Measurements from ENCODE around the gene SRRT.

SRRT gene

GRCh38 chr7:100830396-100830795, 44.5 kb upstream of the SRRT start:
- Histone ChIP-seq H3K9me2 (replicated peaks; ENCODE audit: control insufficient read depth, low read length) (no peaks in the 10 kb centered on the region), H3F3A (ENCODE audit: control insufficient read depth, insufficient read depth) (no peaks in the 10 kb centered on the region), H3K4me2 (ENCODE audit: low read length) (no peak overlapping the region), H3K36me3 (ENCODE audit: control insufficient read depth, low read length) (no peaks in the 10 kb centered on the region), H4K20me1 (ENCODE audit: control insufficient read depth, insufficient read depth, low read depth, low read length) (no peaks in the 10 kb centered on the region), H3K4me1 (ENCODE audit: control insufficient read depth, low read length) (0 out of 2 replicates have a peak, but pooled peaks cover 4% of the 10 kb centered on the region), H3K9me3 (ENCODE audit: control insufficient read depth, insufficient read depth, low read length) (no peaks in the 10 kb centered on the region), H3K27me3 (ENCODE audit: control insufficient read depth, low read length) (peaks cover 37% of the 10 kb centered on the region), H3K79me2 (ENCODE audit: control insufficient read depth, low read length) (no peaks in the 10 kb centered on the region), H3K4me3 (ENCODE audit: low read length) (no peak overlapping the region), H3K27ac (ENCODE audit: low read depth, low read length) (no peak overlapping the region)
- TF ChIP-seq CTCF (IDR thresholded peaks at IDR 0.05; ENCODE audit: low read depth, low read length, poor library complexity, severe bottlenecking): no peak
- no peak for TF ChIP-seq EZH2phosphoT487 (IDR thresholded peaks at IDR 0.05; ENCODE audit: borderline replicate concordance, low read length)

- no peaks in the 10 kb centered on the region for H3K9me3 ChIP-seq (ENCODE audit: control insufficient read depth, insufficient read depth, low read length)
- H4K20me1 ChIP-seq (ENCODE audit: control insufficient read depth, insufficient read depth, low read depth, low read length): no peaks in the 10 kb centered on the region
- H3K27me3 ChIP-seq (ENCODE audit: control insufficient read depth, low read length): peaks cover 21% of the 10 kb centered on the region
- peaks cover 9% of the 10 kb centered on the region for H3K4me1 ChIP-seq (ENCODE audit: control insufficient read depth, low read length)
- no peak overlapping the region for H3K4me3 ChIP-seq (ENCODE audit: low read length)
- H3K9me2 ChIP-seq (replicated peaks; ENCODE audit: control insufficient read depth, low read length): no peaks in the 10 kb centered on the region
- no peak overlapping the region for H3K4me2 ChIP-seq (ENCODE audit: low read length)
- no peaks in the 10 kb centered on the region for H3K79me2 ChIP-seq (ENCODE audit: control insufficient read depth, low read length)
- H3K36me3 ChIP-seq (ENCODE audit: control insufficient read depth, low read length): no peaks in the 10 kb centered on the region
- 0 out of 2 replicates have a peak, but pooled peaks cover 2% of the 10 kb centered on the region for H3F3A ChIP-seq (ENCODE audit: control insufficient read depth, insufficient read depth)
- no peak overlapping the region for H3K27ac ChIP-seq (ENCODE audit: low read depth, low read length)
- TF ChIP-seq EZH2phosphoT487 (IDR thresholded peaks at IDR 0.05; ENCODE audit: borderline replicate concordance, low read length) (no peak), CTCF (IDR thresholded peaks at IDR 0.05; ENCODE audit: low read depth, low read length, poor library complexity, severe bottlenecking) (no peak)
Observed at GRCh38 chr7:100832281-100832633, 42.6 kb upstream of the SRRT start.

- no peak overlapping the region for H3K27ac ChIP-seq (ENCODE audit: low read depth, low read length)
- H3K4me1 ChIP-seq (ENCODE audit: control insufficient read depth, low read length): peaks cover 9% of the 10 kb centered on the region
- no peak overlapping the region for H3K4me2 ChIP-seq (ENCODE audit: low read length)
- H3K9me3 ChIP-seq (ENCODE audit: control insufficient read depth, insufficient read depth, low read length): no peaks in the 10 kb centered on the region
- no peaks in the 10 kb centered on the region for H3K27me3 ChIP-seq (ENCODE audit: control insufficient read depth, low read length)
- H3K36me3 ChIP-seq (ENCODE audit: control insufficient read depth, low read length): no peaks in the 10 kb centered on the region
- H3K79me2 ChIP-seq (ENCODE audit: control insufficient read depth, low read length): no peaks in the 10 kb centered on the region
- no peak for TF ChIP-seq CTCF (IDR thresholded peaks at IDR 0.05; ENCODE audit: low read depth, low read length, poor library complexity, severe bottlenecking)
- no peaks in the 10 kb centered on the region for H4K20me1 ChIP-seq (ENCODE audit: control insufficient read depth, insufficient read depth, low read depth, low read length)
- H3K4me3 ChIP-seq (ENCODE audit: low read length): no peak overlapping the region
- H3F3A ChIP-seq (ENCODE audit: control insufficient read depth, insufficient read depth): 0 out of 2 replicates have a peak, but pooled peaks cover 2% of the 10 kb centered on the region
- H3K9me2 ChIP-seq (replicated peaks; ENCODE audit: control insufficient read depth, low read length): no peaks in the 10 kb centered on the region
Observed at GRCh38 chr7:100835903-100836811, 38.7 kb upstream of the SRRT start.
